ENCODE data around the gene PWWP2B. TPM values are rescaled to one million over a fixed set of nuclear protein-coding genes. Genes with fewer than 3 reads are reported as not detected.

The PWWP2B gene
- total RNA-seq, 1 donor from 2014 or later, result 27.1 TPM

- Histone ChIP-seq H3K27me3 (ENCODE audit: control insufficient read depth, insufficient read depth, low read length) (no peaks in the 10 kb centered on the region), H3K4me3 (ENCODE audit: low read depth, low read length) (no peak overlapping the region), H3K36me3 (ENCODE audit: control insufficient read depth, insufficient read depth, low read length) (no peaks in the 10 kb centered on the region)
- no peak for DNase-seq (ENCODE audit: low read depth)
- TF ChIP-seq CTCF (IDR thresholded peaks at IDR 0.05; ENCODE audit: insufficient read depth, low read length, poor library complexity, severe bottlenecking), result no peak
Observed at GRCh38 chr10:132408367-132408781, 11.4 kb downstream of the PWWP2B start.

GRCh38 chr10:132408823-132409666 lies 12.0 kb downstream of the PWWP2B start:
- no peaks in the 10 kb centered on the region for H3K36me3 ChIP-seq (ENCODE audit: control insufficient read depth, insufficient read depth, low read length)
- DNase-seq (ENCODE audit: low read depth), result no peak
- H3K27me3 ChIP-seq (ENCODE audit: control insufficient read depth, insufficient read depth, low read length), result no peaks in the 10 kb centered on the region
- no peak for TF ChIP-seq CTCF (IDR thresholded peaks at IDR 0.05; ENCODE audit: insufficient read depth, low read length, poor library complexity, severe bottlenecking)
- H3K4me3 ChIP-seq (ENCODE audit: low read depth, low read length), result no peak overlapping the region

GRCh38 chr10:132409667-132410028 lies 12.6 kb downstream of the PWWP2B start:
- DNase-seq (ENCODE audit: low read depth), result no peak
- Histone ChIP-seq H3K27me3 (ENCODE audit: control insufficient read depth, insufficient read depth, low read length) (no peaks in the 10 kb centered on the region), H3K36me3 (ENCODE audit: control insufficient read depth, insufficient read depth, low read length) (no peaks in the 10 kb centered on the region), H3K4me3 (ENCODE audit: low read depth, low read length) (no peak overlapping the region)
- TF ChIP-seq CTCF (IDR thresholded peaks at IDR 0.05; ENCODE audit: insufficient read depth, low read length, poor library complexity, severe bottlenecking), result no peak

- no peak for TF ChIP-seq CTCF (IDR thresholded peaks at IDR 0.05; ENCODE audit: insufficient read depth, low read length, poor library complexity, severe bottlenecking)
- DNase-seq (ENCODE audit: low read depth), result no peak
- no peaks in the 10 kb centered on the region for H3K36me3 ChIP-seq (ENCODE audit: control insufficient read depth, insufficient read depth, low read length)
- no peaks in the 10 kb centered on the region for H3K27me3 ChIP-seq (ENCODE audit: control insufficient read depth, insufficient read depth, low read length)
- no peak overlapping the region for H3K4me3 ChIP-seq (ENCODE audit: low read depth, low read length)
Observed at GRCh38 chr10:132410056-132410778, 13.2 kb downstream of the PWWP2B start.

GRCh38 chr10:132410779-132411532 lies 14.0 kb downstream of the PWWP2B start:
- Histone ChIP-seq H3K27me3 (ENCODE audit: control insufficient read depth, insufficient read depth, low read length) (no peaks in the 10 kb centered on the region), H3K4me3 (ENCODE audit: low read depth, low read length) (no peak overlapping the region), H3K36me3 (ENCODE audit: control insufficient read depth, insufficient read depth, low read length) (no peaks in the 10 kb centered on the region)
- TF ChIP-seq CTCF (IDR thresholded peaks at IDR 0.05; ENCODE audit: insufficient read depth, low read length, poor library complexity, severe bottlenecking), result no peak
- no peak for DNase-seq (ENCODE audit: low read depth)

All from kidney epithelial cell (primary cell).